Heart left ventricle (tissue), 13 donors: ENCODE measurements around the gene LMTK2.

ENCODE experiments used
- CTCF ChIP-seq, 12 donors: fragments of 200-600 bp; sonication (generic) in 4 of 12; IDR thresholded peaks; one replicate each; pipeline versions ENCODE4 v1.5.0 to v1.8.0; 2018 to 2022; ENCODE audit warnings: antibody characterized with exemption in 12 of 12, mild to moderate bottlenecking in 5 of 12
- POLR2A ChIP-seq, 2 donors: fragments of 450-650 bp; IDR thresholded peaks; one replicate each; pipeline ENCODE4 v1.6.1; 2017; ENCODE audit warnings: antibody characterized with exemption in 2 of 2, mild to moderate bottlenecking in 2 of 2, moderate library complexity in 2 of 2
- donor health status: ischemic (EF 13 %, LVEDD 7.1; RV severe dilation, severe dysfunction).
- donor health status: DM: no; HTN: yes; CAD: no.
- donor health status: DM: no; HTN: no; CAD: no.
- donor health status: ischemic (EF 25% LVEDD 6.9; RV normal size, moderate dysfunction).
- donor health status: ischemic (EF 25% LVEDD 5.7; RV mildly dilated, moderate dysfunction).
- donor health status: ischemic (EF 35%, LVEDD 5.7; RV mildly dilated, moderate dysfunction).
- donor health status: nonischemic (EF 11% LVEDD 7.7; RV severe dilation, severe dysfunction).
- donor health status: DM: yes; HTN: yes; CAD: no.
- donor health status: PGD.
- donor health status: ischemic (EF 29% LVEDD 5.4; RV normal size, mild dysfunction).
- donor health status: nonischemic (EF 23%, LVEDD 6.1; RV moderate dilation, normal function).

- no peak for TF ChIP-seq POLR2A (IDR thresholded peaks at IDR 0.05)
- no peak for TF ChIP-seq CTCF (IDR thresholded peaks at IDR 0.05)
Measured at GRCh38 chr7:98102170-98102569, 4.5 kb upstream of the LMTK2 start.
